GM21447 (cell line): ENCODE data around the gene RPL29.

Source experiments
- ATAC-seq: cut with Tn5 transposase; IDR thresholded peaks from one replicate; pipeline ENCODE4 v1.9.1; 2021; ENCODE audit not compliant: unreplicated experiment

RPL29 gene

GRCh38 chr3:51948016-51948580 lies 47.6 kb downstream of the RPL29 start:
- no peak for ATAC-seq

- no peak for ATAC-seq
These were observed 48.3 kb downstream of the RPL29 start for GRCh38 chr3:51947215-51947900.

- no peak for ATAC-seq
These were observed 48.9 kb downstream of the RPL29 start for GRCh38 chr3:51946796-51947195.

GRCh38 chr3:51945926-51946705 lies 49.6 kb downstream of the RPL29 start:
- ATAC-seq, result no peak

GRCh38 chr3:51945031-51945840 lies 50.5 kb downstream of the RPL29 start:
- no peak for ATAC-seq

GRCh38 chr3:51944451-51945021 lies 51.2 kb downstream of the RPL29 start:
- no peak for ATAC-seq
